GM19455 (cell line): ENCODE results near the gene YPEL1.
"Not testable (repeated sequence)": the region's sequence is repeated elsewhere in the genome, so short reads cannot be mapped to it uniquely, and the experiment has no call there.

Experiments used
- ATAC-seq: cut with Tn5 transposase; IDR thresholded peaks from one replicate; pipeline ENCODE4 v1.9.1; 2021; ENCODE audit not compliant: unreplicated experiment

Gene YPEL1

GRCh38 chr22:21724496-21724895 is 11.1 kb downstream of the YPEL1 start:
- not testable (repeated sequence) for ATAC-seq

- not testable (repeated sequence) for ATAC-seq
Measured at GRCh38 chr22:21721195-21721852, 14.3 kb downstream of the YPEL1 start.

GRCh38 chr22:21720191-21720859 is 15.3 kb downstream of the YPEL1 start:
- ATAC-seq: not testable (repeated sequence)

- ATAC-seq: no peak
Measured at GRCh38 chr22:21719024-21719423, 16.6 kb downstream of the YPEL1 start.

GRCh38 chr22:21718499-21718898 is 17.1 kb downstream of the YPEL1 start:
- no peak for ATAC-seq

- not testable (repeated sequence) for ATAC-seq
Measured at GRCh38 chr22:21716395-21717122, 19.0 kb downstream of the YPEL1 start.

GRCh38 chr22:21714786-21715185 is 20.8 kb downstream of the YPEL1 start:
- ATAC-seq: no peak

- ATAC-seq: no peak
Measured at GRCh38 chr22:21714059-21714770, 21.4 kb downstream of the YPEL1 start.

GRCh38 chr22:21713428-21714058 is 22.1 kb downstream of the YPEL1 start:
- no peak for ATAC-seq

- no peak for ATAC-seq
Measured at GRCh38 chr22:21712751-21713427, 22.7 kb downstream of the YPEL1 start.

GRCh38 chr22:21711851-21712250 is 23.7 kb downstream of the YPEL1 start:
- ATAC-seq: no peak

GRCh38 chr22:21710156-21710555 is 25.4 kb downstream of the YPEL1 start:
- no peak for ATAC-seq

- no peak for ATAC-seq
Measured at GRCh38 chr22:21709688-21710087, 25.9 kb downstream of the YPEL1 start.

- no peak for ATAC-seq
Measured at GRCh38 chr22:21708960-21709359, 26.6 kb downstream of the YPEL1 start.

GRCh38 chr22:21707677-21708076 is 27.9 kb downstream of the YPEL1 start:
- no peak for ATAC-seq

GRCh38 chr22:21703684-21704316 is 31.8 kb downstream of the YPEL1 start:
- ATAC-seq: no peak

- no peak for ATAC-seq
Measured at GRCh38 chr22:21702700-21703683, 32.6 kb downstream of the YPEL1 start.

- ATAC-seq: no peak
Measured at GRCh38 chr22:21702094-21702493, 33.5 kb downstream of the YPEL1 start.
